ENCODE results near the gene DLGAP4.

GRCh38 chr20:36548704-36549627 lies 242.8 kb downstream of the DLGAP4 start:
- TF ChIP-seq, protein P1, sequence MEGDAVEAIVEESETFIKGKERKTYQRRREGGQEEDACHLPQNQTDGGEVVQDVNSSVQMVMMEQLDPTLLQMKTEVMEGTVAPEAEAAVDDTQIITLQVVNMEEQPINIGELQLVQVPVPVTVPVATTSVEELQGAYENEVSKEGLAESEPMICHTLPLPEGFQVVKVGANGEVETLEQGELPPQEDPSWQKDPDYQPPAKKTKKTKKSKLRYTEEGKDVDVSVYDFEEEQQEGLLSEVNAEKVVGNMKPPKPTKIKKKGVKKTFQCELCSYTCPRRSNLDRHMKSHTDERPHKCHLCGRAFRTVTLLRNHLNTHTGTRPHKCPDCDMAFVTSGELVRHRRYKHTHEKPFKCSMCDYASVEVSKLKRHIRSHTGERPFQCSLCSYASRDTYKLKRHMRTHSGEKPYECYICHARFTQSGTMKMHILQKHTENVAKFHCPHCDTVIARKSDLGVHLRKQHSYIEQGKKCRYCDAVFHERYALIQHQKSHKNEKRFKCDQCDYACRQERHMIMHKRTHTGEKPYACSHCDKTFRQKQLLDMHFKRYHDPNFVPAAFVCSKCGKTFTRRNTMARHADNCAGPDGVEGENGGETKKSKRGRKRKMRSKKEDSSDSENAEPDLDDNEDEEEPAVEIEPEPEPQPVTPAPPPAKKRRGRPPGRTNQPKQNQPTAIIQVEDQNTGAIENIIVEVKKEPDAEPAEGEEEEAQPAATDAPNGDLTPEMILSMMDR (IDR thresholded peaks at IDR 0.05 in 4 of 5, conservative IDR thresholded peaks at IDR 0.05 in 1 of 5) = no peak
- TF ChIP-seq POLR2A (IDR thresholded peaks at IDR 0.05) = no peak

All from gastrocnemius medialis (tissue), 4 donors.